AG09319 (cell line): ENCODE results near the gene ZDHHC11B.
"Not testable (repeated sequence)": the region's sequence is repeated elsewhere in the genome, so short reads cannot be mapped to it uniquely, and the experiment has no call there.

Source experiments
- DNase-seq: peaks from one replicate; pipeline ENCODE4 v3.0.0-alpha.2; 2010; ENCODE audit warnings: low read depth; ENCODE audit errors: extremely low read depth
- CTCF ChIP-seq: IDR thresholded peaks from 2 replicates; pipeline ENCODE4 v1.5.1; 2011; ENCODE audit warnings: low read depth, mild to moderate bottlenecking, inconsistent platforms, low read length, moderate library complexity

ZDHHC11B gene

GRCh38 chr5:784428-785177, at the start of gene ZDHHC11B:
ZDHHC11B (minus strand) TSS chr5:784729; CDS start chr5:766919, 17,810 bp downstream.
- peak; percentile 4 for DNase-seq

DNA sequence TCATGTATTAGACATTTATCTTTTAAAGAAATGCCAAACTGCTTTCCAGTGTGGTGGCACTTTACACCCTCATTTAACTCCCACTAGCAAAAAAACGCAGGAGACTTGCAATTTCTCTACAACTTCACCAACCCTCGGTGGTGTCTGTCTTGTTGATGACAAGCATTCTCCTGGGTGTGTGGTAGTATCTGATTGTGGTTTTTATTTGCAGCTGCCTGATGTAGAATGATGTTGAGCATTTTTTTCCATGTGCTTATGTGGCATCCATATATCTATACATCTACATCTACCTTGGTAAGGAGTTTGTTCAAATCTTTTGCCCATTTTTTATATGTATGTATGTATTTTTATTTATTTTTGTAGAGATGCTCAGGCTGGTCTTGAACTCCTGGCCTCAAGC, 49.5 kb upstream of the ZDHHC11B start:
- DNase-seq, result not testable (repeated sequence)

DNA sequence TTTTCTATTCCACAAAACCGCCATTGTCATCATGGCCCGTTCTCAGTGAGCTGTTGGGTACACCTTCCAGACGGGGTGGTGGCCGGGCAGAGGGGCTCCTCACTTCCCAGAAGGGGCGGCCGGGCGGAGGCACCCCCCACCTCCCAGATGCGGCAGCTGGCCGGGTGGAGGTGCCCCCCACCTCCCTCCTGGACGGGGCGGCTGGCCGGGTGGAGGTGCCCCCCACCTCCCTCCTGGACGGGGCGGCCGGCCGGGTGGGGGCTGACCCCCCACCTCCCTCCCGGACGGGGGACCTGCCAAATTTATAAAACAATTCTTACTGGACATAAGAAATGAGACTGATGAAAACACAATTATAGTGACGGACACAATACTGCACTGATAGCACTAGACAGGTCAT, 43.7 kb upstream of the ZDHHC11B start:
- DNase-seq, result not testable (repeated sequence)

GRCh38 chr5:825544-825943, 41.0 kb upstream of the ZDHHC11B start:
- not testable (repeated sequence) for DNase-seq

- no peak for DNase-seq
- no peak for TF ChIP-seq CTCF
Measured at GRCh38 chr5:821504-821903, 37.0 kb upstream of the ZDHHC11B start.

DNA sequence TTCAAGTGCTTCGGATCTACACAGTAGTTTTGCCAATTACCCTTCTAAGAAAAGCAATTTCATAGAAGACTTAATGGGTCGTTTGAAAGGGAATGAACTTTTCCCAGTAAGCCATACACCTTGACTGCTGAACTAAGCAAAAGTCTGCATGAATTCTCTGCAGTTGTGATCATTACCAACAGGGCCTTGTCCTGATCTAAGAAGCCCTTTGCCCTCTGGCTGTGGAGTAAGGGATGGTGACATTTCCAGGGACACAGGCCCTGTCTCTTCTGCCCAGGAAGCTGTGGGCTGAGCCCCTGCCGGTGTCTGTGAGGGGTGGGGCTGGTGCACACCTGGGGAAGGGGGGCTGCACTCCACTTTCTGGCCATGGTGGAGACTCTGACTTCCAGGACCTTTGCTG, 35.7 kb upstream of the ZDHHC11B start:
- no peak for TF ChIP-seq CTCF
- no peak for DNase-seq

- DNase-seq, result no peak
- no peak for TF ChIP-seq CTCF
Measured at GRCh38 chr5:819078-819477, 34.5 kb upstream of the ZDHHC11B start.

- no peak for DNase-seq
- TF ChIP-seq CTCF, result no peak
Measured at GRCh38 chr5:816176-816575, 31.6 kb upstream of the ZDHHC11B start.

GRCh38 chr5:815449-815848, 30.9 kb upstream of the ZDHHC11B start:
- no peak for DNase-seq
- TF ChIP-seq CTCF, result no peak

- DNase-seq, result not testable (repeated sequence)
Measured at GRCh38 chr5:813575-813974, 29.0 kb upstream of the ZDHHC11B start.

DNA sequence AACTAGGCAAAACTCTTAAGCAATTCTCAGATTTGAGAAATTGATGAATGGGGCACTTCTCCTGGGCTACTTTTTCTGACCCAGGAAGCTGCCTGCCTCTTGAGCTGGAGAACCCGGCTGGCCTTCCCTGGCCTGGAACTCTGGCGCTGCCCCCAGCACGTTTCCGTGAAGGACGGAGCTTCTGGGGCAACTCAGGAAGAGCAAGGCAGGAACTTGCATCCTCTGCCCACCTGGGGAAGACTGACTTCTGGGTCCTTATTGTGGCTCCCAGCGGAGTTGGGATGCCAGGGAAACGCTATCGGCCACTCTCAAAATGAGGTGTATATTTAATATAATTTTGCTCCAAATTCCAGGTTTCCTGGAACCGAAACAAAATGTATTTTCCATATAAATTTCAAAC, 26.9 kb upstream of the ZDHHC11B start:
- DNase-seq, result not testable (repeated sequence)

GRCh38 chr5:807719-808514, 23.4 kb upstream of the ZDHHC11B start:
- not testable (repeated sequence) for DNase-seq
